GM10248 (cell line): Measurements from ENCODE around the gene LNX1.

Source experiments
- CTCF ChIA-PET: fragments of 300-600 bp; sonication (Branson Sonifier 250); formaldehyde crosslinking; extraction: SDS; loops from one replicate; lab custom pipeline; 2021; ENCODE audit warnings: antibody characterized with exemption; lab: Yijun Ruan, JAX
- POLR2A ChIA-PET: fragments of 350-650 bp; sonication (Branson Sonifier 250); formaldehyde crosslinking; extraction: SDS; loops from one replicate; lab custom pipeline; 2020; ENCODE audit warnings: antibody characterized with exemption; lab: Yijun Ruan, JAX
- DNase-seq: peaks from one replicate; pipeline ENCODE4 v3.0.0; 2012; ENCODE audit errors: extremely low spot score
- TF ChIP-seq, protein P1 (sequence below): IDR thresholded peaks from 2 replicates; pipeline ENCODE4 v1.5.1; 2012; ENCODE audit warnings: mild to moderate bottlenecking, low read depth; ENCODE audit errors: extremely low read depth, missing control alignments, control extremely low read depth

LNX1 gene

GRCh38 chr4:53618321-53618720, 27.0 kb upstream of the LNX1 start:
- TF ChIP-seq, protein P1, sequence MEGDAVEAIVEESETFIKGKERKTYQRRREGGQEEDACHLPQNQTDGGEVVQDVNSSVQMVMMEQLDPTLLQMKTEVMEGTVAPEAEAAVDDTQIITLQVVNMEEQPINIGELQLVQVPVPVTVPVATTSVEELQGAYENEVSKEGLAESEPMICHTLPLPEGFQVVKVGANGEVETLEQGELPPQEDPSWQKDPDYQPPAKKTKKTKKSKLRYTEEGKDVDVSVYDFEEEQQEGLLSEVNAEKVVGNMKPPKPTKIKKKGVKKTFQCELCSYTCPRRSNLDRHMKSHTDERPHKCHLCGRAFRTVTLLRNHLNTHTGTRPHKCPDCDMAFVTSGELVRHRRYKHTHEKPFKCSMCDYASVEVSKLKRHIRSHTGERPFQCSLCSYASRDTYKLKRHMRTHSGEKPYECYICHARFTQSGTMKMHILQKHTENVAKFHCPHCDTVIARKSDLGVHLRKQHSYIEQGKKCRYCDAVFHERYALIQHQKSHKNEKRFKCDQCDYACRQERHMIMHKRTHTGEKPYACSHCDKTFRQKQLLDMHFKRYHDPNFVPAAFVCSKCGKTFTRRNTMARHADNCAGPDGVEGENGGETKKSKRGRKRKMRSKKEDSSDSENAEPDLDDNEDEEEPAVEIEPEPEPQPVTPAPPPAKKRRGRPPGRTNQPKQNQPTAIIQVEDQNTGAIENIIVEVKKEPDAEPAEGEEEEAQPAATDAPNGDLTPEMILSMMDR, result no peak
- no peak for DNase-seq
- POLR2A ChIA-PET, result no interaction called here
- CTCF ChIA-PET, result interaction anchor here (0.8 to 1.9 kb wide), 3 partner anchors 12 to 16 kb away, joined by 3 to 9 read pairs (median 5); no protein-coding TSS in a partner anchor

DNA sequence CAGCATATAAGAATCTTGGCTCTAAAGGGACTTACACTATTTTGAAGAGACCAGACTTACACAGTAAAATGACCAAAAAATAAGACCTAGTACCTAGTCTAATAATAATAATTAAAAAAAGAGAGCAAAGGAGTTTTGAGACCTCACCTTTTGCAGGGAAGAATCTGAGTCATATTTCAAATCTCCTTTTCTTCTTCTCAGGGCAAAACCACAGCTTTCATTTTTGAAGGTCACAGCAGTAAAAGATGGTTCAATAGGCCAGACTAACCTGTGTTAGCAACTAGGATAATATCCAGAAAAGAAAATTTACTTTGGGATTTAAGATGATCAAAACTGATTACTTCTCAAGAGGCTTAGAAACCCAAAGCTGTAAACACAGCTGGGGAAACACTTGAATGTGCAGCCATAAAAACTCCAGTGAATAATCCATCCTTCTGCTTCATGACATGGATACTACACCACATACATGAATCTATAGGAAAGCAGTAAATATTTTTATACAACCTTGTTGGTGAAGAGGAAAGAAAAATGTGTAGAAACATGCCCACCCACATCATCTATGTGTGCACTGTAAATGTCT, 25.9 kb upstream of the LNX1 start:
- no peak for DNase-seq
- CTCF ChIA-PET, result interaction anchor here (0.8 to 1.9 kb wide), 8 partner anchors 9 to 89 kb away, joined by 3 to 9 read pairs (median 4); partner anchors contain the start of gene LNX1
- POLR2A ChIA-PET, result no interaction called here
- TF ChIP-seq, protein P1, result no peak

DNA sequence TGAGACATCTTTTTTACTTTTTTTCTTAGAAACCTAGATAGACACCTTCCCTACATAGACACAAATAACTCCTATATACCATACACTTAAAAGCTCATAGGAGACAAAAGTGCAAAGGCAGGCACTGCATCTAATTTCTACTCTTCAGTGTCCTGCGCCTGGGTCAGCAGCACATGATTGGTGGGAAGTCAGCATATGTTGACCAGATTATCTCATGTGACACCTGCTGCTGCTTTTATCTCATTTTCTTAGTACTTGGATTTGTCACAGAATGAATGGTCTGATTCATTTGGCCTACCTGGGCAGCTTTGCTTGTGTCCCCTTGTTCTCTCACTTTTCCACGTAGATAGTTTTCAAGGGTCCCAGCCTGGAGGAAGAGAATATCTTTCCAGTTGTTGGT, 24.9 kb upstream of the LNX1 start:
- CTCF ChIA-PET, result interaction anchor here (0.8 to 1.2 kb wide), 6 partner anchors 8 to 68 kb away, joined by 3 to 6 read pairs (median 4); partner anchors contain the start of gene LNX1
- TF ChIP-seq, protein P1, result no peak
- POLR2A ChIA-PET, result no interaction called here
- no peak for DNase-seq

DNA sequence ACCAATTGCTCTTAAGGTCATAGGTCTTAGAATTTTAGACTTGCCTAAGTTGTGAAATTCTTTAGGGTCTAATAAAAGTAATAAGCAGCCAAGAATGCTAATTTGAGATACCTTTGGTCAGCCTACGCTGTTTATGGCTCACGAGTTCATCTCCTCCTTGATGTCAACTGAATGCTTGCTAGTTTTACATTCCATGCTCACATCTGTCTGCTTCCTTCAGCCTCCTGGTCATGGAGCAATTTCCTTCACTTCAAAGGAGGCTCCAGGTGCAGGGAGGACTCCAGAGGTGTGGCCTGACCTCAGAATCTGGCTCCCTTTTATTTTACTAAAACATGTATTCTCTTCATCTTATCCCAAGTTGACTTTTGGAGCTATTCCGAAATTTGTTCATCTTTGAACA, 23.3 kb upstream of the LNX1 start:
- no peak for DNase-seq
- CTCF ChIA-PET, result interaction anchor here (1.6 kb wide), 2 partner anchors 12 to 13 kb away, joined by 3 to 5 read pairs; no protein-coding TSS in a partner anchor
- POLR2A ChIA-PET, result no interaction called here
- TF ChIP-seq, protein P1, result no peak

- TF ChIP-seq, protein P1, result no peak
- no peak for DNase-seq
- ChIA-PET POLR2A (no interaction called here), CTCF (no interaction called here)
These were observed 22.1 kb upstream of the LNX1 start for GRCh38 chr4:53613428-53613827.

- CTCF ChIA-PET, result interaction anchor here (1.4 kb wide), 1 partner anchor 8 kb away, joined by 3 read pairs; no protein-coding TSS in a partner anchor
These were observed 17.4 kb upstream of the LNX1 start for GRCh38 chr4:53608649-53609048.

More at GRCh38 chr4:53608649-53609048, 17.4 kb upstream of the LNX1 start:
- DNase-seq, result no peak
- POLR2A ChIA-PET, result no interaction called here
- TF ChIP-seq, protein P1, result no peak
